Hepatocyte (in vitro differentiated cells): ENCODE results near the gene BMPR1A.

Source experiments
- CTCF ChIP-seq: fragments of 200-600 bp; sonication (generic); IDR thresholded peaks from 2 replicates; pipeline ENCODE4 v1.5.1; 2016; ENCODE audit warnings: antibody characterized with exemption, mild to moderate bottlenecking; ENCODE audit not compliant: poor library complexity
- EZH2 ChIP-seq: fragments of 200-600 bp; sonication (generic); IDR thresholded peaks from 2 replicates; pipeline ENCODE4 v1.6.1; 2016; ENCODE audit warnings: antibody characterized with exemption, mild to moderate bottlenecking, borderline replicate concordance
- EZH2phosphoT487 ChIP-seq: fragments of 200-600 bp; sonication (generic); IDR thresholded peaks from one replicate; pipeline ENCODE4 v1.6.1; 2018; ENCODE audit warnings: antibody characterized with exemption, mild to moderate bottlenecking, low read depth, moderate library complexity; ENCODE audit not compliant: unreplicated experiment, severe bottlenecking

- TF ChIP-seq CTCF (no peak), EZH2phosphoT487 (no peak), EZH2 (no peak)
Measured at GRCh38 chr10:86727470-86727869, 28.9 kb upstream of the BMPR1A start.
